ENCODE results near the gene TGFB2. TPM values are rescaled to one million over a fixed set of nuclear protein-coding genes. Genes with fewer than 3 reads are reported as not detected.
A peak's percentile ranks its signal among the peaks of the same experiment; 100 is the strongest.

TGFB2 gene
- 10 to 100 TPM in 1 of 4 donors, 1 to 10 TPM in 3; 2.2 to 16.7 (median 8.0) TPM for total RNA-seq

DNA sequence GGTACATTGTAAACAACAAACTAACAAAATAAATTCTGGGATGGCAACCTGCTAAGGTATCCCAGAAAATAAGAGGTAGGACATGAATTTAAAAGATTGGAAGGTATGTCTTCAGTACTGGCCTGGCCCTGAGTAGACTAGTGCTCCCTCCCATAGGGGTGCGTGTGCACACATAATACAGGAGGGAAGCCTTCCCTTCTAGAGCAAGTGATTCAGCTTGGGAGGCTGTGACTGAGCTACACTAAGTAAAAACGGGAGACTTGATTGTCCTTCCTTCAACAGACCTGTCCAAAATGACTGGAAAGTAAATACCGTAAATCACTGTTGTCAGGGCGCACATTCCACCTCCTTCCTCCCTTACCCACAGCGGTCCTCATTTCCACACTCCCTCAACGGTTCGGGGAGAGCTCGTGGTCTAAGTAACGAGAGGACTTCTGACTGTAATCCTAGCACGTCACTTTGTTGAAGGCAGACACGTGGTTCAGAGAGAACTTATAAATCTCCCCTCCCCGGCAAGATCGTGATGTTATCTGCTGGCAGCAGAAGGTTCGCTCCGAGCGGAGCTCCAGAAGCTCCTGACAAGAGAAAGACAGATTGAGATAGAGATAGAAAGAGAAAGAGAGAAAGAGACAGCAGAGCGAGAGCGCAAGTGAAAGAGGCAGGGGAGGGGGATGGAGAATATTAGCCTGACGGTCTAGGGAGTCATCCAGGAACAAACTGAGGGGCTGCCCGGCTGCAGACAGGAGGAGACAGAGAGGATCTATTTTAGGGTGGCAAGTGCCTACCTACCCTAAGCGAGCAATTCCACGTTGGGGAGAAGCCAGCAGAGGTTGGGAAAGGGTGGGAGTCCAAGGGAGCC lies at the start of gene TGFB2:
TGFB2 (plus strand) TSS at position 523 of the 859 bp plus-strand sequence. CDS start 1,366 bp downstream, outside the sequence.
- Histone ChIP-seq H3K4me1 (peaks cover 8 to 10% of the 10 kb centered on the region in 2 donors), H3K27ac (peak within 1 kb of the TSS in 2 of 3 donors; percentile 72 to 82), H3K9me3 (no peaks in the 10 kb centered on the region), H3K36me3 (no peaks in the 10 kb centered on the region), H3K27me3 (no peaks in the 10 kb centered on the region), H3K4me3 (replicated peaks in 1 of 3) (peak within 1 kb of the TSS; percentile 47 to 76 (median 56))
- DNase-seq, result peak; percentile 42 to 58
- 5 to 6% methylated on average over 22 of the region's 22 CpGs for WGBS, 2 donors
- TF ChIP-seq POLR2A (IDR thresholded peaks at IDR 0.05), result peak in 1 of 2 donors; percentile 65
- TF ChIP-seq, protein P1, sequence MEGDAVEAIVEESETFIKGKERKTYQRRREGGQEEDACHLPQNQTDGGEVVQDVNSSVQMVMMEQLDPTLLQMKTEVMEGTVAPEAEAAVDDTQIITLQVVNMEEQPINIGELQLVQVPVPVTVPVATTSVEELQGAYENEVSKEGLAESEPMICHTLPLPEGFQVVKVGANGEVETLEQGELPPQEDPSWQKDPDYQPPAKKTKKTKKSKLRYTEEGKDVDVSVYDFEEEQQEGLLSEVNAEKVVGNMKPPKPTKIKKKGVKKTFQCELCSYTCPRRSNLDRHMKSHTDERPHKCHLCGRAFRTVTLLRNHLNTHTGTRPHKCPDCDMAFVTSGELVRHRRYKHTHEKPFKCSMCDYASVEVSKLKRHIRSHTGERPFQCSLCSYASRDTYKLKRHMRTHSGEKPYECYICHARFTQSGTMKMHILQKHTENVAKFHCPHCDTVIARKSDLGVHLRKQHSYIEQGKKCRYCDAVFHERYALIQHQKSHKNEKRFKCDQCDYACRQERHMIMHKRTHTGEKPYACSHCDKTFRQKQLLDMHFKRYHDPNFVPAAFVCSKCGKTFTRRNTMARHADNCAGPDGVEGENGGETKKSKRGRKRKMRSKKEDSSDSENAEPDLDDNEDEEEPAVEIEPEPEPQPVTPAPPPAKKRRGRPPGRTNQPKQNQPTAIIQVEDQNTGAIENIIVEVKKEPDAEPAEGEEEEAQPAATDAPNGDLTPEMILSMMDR (IDR thresholded peaks at IDR 0.05), result no peak
- intact Hi-C loops (cut with DNase I), result loop anchor here (10.0 kb wide), 1 partner anchor 120 kb away; no protein-coding TSS in a partner anchor

DNA sequence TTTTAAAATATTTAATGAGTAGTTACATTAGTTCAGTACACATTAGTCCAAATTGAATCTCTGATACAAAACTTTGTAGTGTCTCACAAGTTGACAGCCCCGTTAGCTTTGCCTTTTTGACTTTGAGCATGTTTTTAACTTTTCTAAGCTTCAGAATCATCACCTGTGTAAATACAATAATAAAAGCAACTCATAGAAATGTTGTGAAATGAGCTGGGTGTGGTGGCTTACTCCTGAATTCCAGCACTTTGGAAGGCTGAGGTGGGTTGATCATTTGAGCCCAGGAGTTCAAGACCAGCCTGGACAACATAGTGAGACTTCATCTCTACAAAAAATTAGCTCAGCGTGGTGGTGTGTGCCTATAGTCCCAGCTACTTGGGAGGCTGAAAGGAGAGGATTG lies 49.0 kb upstream of the TGFB2 start:
- intact Hi-C loops (cut with DNase I), result no loop called here
- WGBS, 2 donors, result 95% methylated on average over 2 of the region's 2 CpGs
- TF ChIP-seq POLR2A (IDR thresholded peaks at IDR 0.05), result no peak
- TF ChIP-seq, protein P1 (IDR thresholded peaks at IDR 0.05), result no peak

DNA sequence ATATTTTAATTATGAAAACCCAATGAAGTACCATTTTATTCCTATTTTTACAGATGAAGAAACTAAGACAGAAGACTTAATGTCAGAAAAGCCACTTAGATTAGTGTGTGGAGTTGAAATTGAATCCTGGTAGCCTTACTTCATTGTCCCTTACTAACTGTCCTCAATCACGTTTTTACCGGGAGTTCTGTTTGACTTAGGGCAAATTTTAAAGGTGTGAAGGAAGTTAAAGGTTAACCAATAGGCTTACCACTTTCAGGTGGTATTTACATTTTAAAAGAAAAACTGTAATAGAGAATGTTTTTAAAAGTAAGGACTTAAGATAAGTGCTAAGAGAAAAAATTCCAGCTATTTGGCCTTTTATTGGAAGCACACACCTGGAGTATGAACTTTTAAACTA lies 47.7 kb upstream of the TGFB2 start:
- H3K9me3 ChIP-seq, result no peaks in the 10 kb centered on the region
- 54 to 75% methylated on average over 2 of the region's 2 CpGs for WGBS, 2 donors
- no peak overlapping the region for H3K4me3 ChIP-seq (replicated peaks in 1 of 3)
- no peaks in the 10 kb centered on the region for H3K27me3 ChIP-seq
- DNase-seq, result no peak
- peaks cover 0 to 4% of the 10 kb centered on the region in 2 donors for H3K36me3 ChIP-seq
- TF ChIP-seq, protein P1 (IDR thresholded peaks at IDR 0.05), result no peak
- TF ChIP-seq POLR2A (IDR thresholded peaks at IDR 0.05), result no peak
- intact Hi-C loops (cut with DNase I), result no loop called here
- no peaks in the 10 kb centered on the region for H3K4me1 ChIP-seq
- H3K27ac ChIP-seq, result no peak overlapping the region

More for the DNA sequence above, 49.0 kb upstream of the TGFB2 start:
- no peak for DNase-seq
- Histone ChIP-seq H3K9me3 (no peaks in the 10 kb centered on the region), H3K27ac (no peak overlapping the region), H3K27me3 (no peaks in the 10 kb centered on the region), H3K4me3 (replicated peaks in 1 of 3) (no peak overlapping the region), H3K36me3 (peaks cover 0 to 4% of the 10 kb centered on the region in 2 donors), H3K4me1 (no peaks in the 10 kb centered on the region)

DNA sequence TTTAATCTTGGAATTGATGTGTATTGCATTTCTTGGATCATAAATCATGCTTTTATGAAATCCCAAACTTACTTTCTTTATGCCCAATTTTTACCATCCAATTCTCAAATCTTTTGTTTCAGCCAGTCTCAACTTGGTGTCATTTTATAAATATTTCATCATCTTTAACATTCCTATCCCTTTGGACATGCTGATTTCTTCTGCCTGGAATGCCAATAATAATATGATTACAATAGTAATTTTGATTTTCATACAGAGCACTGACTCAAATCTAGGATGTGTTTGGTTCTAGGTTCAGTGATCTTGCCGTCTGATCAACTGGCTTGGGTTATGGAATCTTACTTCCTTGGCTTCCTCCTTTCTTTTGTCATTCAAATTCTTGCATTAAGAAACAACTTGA lies 47.3 kb upstream of the TGFB2 start:
- no peaks in the 10 kb centered on the region for H3K4me1 ChIP-seq
- no peaks in the 10 kb centered on the region for H3K27me3 ChIP-seq
- intact Hi-C loops (cut with DNase I), result no loop called here
- no peak for DNase-seq
- TF ChIP-seq, protein P1 (IDR thresholded peaks at IDR 0.05), result no peak
- no peak for TF ChIP-seq POLR2A (IDR thresholded peaks at IDR 0.05)
- H3K27ac ChIP-seq, result no peak overlapping the region
- H3K9me3 ChIP-seq, result no peaks in the 10 kb centered on the region
- H3K4me3 ChIP-seq (replicated peaks in 1 of 3), result no peak overlapping the region
- H3K36me3 ChIP-seq, result peaks cover 0 to 4% of the 10 kb centered on the region in 2 donors
- WGBS, 2 donors, result 91 to 93% methylated on average over 1 of the region's 1 CpG

DNA sequence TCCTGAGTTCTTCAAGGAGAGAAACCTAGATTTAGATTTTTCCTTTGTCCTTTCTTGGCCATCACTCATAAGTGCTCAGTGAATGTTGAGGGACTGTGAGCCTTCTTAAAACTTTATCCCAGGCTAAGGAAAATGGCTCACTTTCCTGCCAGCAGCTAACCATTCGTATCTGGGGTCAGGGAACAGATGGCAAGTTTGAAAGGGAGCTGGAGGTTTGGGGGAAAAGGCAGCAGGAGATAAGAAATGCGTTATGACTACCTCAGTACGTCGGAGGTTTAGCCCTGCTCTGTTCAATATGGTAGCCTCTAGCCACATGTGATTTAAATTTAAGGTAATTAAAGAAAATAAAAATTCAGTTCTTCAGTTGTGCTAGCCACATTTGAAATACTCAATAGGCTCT lies 46.7 kb upstream of the TGFB2 start:
- intact Hi-C loops (cut with DNase I), result no loop called here

More for the DNA sequence above, 46.7 kb upstream of the TGFB2 start:
- Histone ChIP-seq H3K9me3 (no peaks in the 10 kb centered on the region), H3K36me3 (peaks cover 0 to 4% of the 10 kb centered on the region in 2 donors), H3K4me1 (no peaks in the 10 kb centered on the region), H3K27ac (no peak overlapping the region), H3K4me3 (replicated peaks in 1 of 3) (no peak overlapping the region), H3K27me3 (no peaks in the 10 kb centered on the region)
- WGBS, 2 donors, result 83 to 85% methylated on average over 4 of the region's 4 CpGs
- no peak for TF ChIP-seq POLR2A (IDR thresholded peaks at IDR 0.05)
- TF ChIP-seq, protein P1 (IDR thresholded peaks at IDR 0.05), result no peak
- DNase-seq, result no peak

Measured in thyroid gland (tissue), 4 donors.